Endodermal cell (in vitro differentiated cells): Measurements from ENCODE around the gene IGIP. TPM values are rescaled to one million over a fixed set of nuclear protein-coding genes. Genes with fewer than 3 reads are reported as not detected.

ENCODE experiments used
- DNase-seq: peaks from one replicate; pipeline ENCODE4 v3.0.0-alpha.2; 2017
- H3K27ac ChIP-seq: 2 replicates; pipeline ENCODE4 v1.5.1; 2013; ENCODE audit warnings: mild to moderate bottlenecking, low read depth, low read length, moderate library complexity
- H3K27me3 ChIP-seq: 2 replicates; pipeline ENCODE4 v1.6.1; 2013; ENCODE audit warnings: mild to moderate bottlenecking, low read length, moderate library complexity; ENCODE audit not compliant: insufficient read depth, control insufficient read depth, poor library complexity, severe bottlenecking
- H3K36me3 ChIP-seq: 2 replicates; pipeline ENCODE4 v1.7.0; 2013; ENCODE audit warnings: mild to moderate bottlenecking, low read length, moderate library complexity; ENCODE audit not compliant: control insufficient read depth, insufficient read depth
- H3K4me1 ChIP-seq: one replicate; pipeline ENCODE4 v1.7.0; 2013; ENCODE audit warnings: low read length; ENCODE audit not compliant: control insufficient read depth, insufficient read depth
- H3K4me3 ChIP-seq: 2 replicates; pipeline ENCODE4 v1.5.1; 2013; ENCODE audit warnings: mild to moderate bottlenecking, low read length, moderate library complexity
- H3K9ac ChIP-seq: 2 replicates; pipeline ENCODE4 v1.6.1; 2013; ENCODE audit warnings: mild to moderate bottlenecking, low read length, moderate library complexity; ENCODE audit not compliant: poor library complexity, severe bottlenecking; ENCODE audit errors: extremely low read depth
- H3K9me3 ChIP-seq: 2 replicates; pipeline ENCODE4 v1.6.1; 2013; ENCODE audit warnings: mild to moderate bottlenecking, low read length, moderate library complexity; ENCODE audit not compliant: control insufficient read depth
- H3K27ac Mint-ChIP-seq: 2 replicates; pipeline ENCODE4 v1.8.0; 2020; ENCODE audit warnings: mixed read lengths
- H3K27me3 Mint-ChIP-seq: 2 replicates; pipeline ENCODE4 v1.8.0; 2021; ENCODE audit warnings: mild to moderate bottlenecking, mixed read lengths; ENCODE audit not compliant: insufficient read depth
- H3K36me3 Mint-ChIP-seq: 2 replicates; pipeline ENCODE4 v1.8.0; 2020; ENCODE audit warnings: low read depth, mixed read lengths
- H3K4me1 Mint-ChIP-seq: 2 replicates; pipeline ENCODE4 v1.8.0; 2020; ENCODE audit warnings: mixed read lengths
- H3K4me3 Mint-ChIP-seq: 2 replicates; pipeline ENCODE4 v1.8.0; 2020; ENCODE audit warnings: mild to moderate bottlenecking, moderate library complexity, mixed read lengths
- H3K9me3 Mint-ChIP-seq: 2 replicates; pipeline ENCODE4 v1.8.0; 2020; ENCODE audit warnings: mild to moderate bottlenecking, mixed read lengths
- WGBS, 2 experiments: methylation state at CpG; one replicate each; pipeline versions ENCODE4 v1.1.5 to v1.1.7; 2013; ENCODE audit warnings: missing lambda C conversion rate in 2 of 2, mixed read lengths in 1 of 2; ENCODE audit not compliant: insufficient coverage in 1 of 2, insufficient read length in 1 of 2; 5-methylcytosine and 5-hydroxymethylcytosine counted together
- total RNA-seq, 2 donors: library from RNA; stranded (reverse); fragmentation: NEBNext Ultra II Directional in 1 of 2; extraction: Animal tissue kit (Norgen Biotek cat#: 25700) in 1 of 2; gene quantifications; 2 replicates in 1 of 2; 3 replicates in 1 of 2; pipeline ENCODE4 v1.2.1, GENCODE V29; 2021
- TF ChIP-seq, protein P1 (sequence below): fragments of 200-600 bp; sonication (generic); conservative IDR thresholded peaks from 2 replicates; pipeline ENCODE4 v1.5.0; 2021; ENCODE audit warnings: antibody characterized with exemption, mild to moderate bottlenecking

Gene IGIP
- total RNA-seq, 2 donors from 2014 or later = 2.0 to 2.5 TPM

DNA sequence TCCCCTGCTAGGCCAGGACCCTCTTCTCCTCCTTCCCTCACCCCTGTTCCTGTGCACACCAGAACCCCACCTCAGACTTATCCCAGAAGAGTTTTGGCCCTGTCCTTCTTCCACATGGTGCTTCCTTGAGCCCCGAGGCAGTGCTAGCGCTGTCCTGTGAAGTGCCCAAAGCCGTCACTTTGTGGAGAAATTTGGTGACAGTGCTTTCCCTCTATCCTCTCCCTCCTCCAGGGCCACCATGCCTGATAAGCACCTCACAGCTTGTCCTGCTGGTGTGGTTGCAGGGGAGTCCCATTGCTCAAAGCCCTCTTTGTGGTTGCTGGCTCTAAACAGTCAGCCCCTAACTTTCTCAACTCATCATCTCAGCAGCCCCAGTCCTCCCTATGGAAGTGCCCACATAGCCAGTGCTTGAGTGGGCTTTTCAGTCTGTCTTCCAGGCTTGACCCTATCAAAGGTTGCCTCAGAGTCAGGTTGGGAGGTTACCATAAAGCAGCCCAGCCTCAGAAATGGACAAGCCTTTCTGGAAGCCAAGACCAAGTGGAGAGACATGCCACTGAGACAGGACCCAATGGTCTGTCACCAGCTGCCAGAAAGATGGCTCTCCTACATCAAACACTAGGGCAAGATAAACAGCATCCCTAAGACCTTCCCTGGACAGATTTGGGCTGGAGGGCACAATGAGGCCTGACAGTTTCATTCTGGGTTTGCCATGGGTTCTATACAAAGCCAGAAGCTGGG lies 18.0 kb downstream of the IGIP start:
- Histone ChIP-seq H3K27me3 (peaks cover 60% of the 10 kb centered on the region), H3K4me3 (no peak overlapping the region), H3K4me1 (peaks cover 9% of the 10 kb centered on the region), H3K36me3 (no peaks in the 10 kb centered on the region), H3K9me3 (no peaks in the 10 kb centered on the region), H3K9ac (no peak overlapping the region), H3K27ac (no peak overlapping the region)
- H3K36me3 Mint-ChIP-seq = no peaks in the 10 kb centered on the region
- H3K27ac Mint-ChIP-seq = no peak overlapping the region
- TF ChIP-seq, protein P1, sequence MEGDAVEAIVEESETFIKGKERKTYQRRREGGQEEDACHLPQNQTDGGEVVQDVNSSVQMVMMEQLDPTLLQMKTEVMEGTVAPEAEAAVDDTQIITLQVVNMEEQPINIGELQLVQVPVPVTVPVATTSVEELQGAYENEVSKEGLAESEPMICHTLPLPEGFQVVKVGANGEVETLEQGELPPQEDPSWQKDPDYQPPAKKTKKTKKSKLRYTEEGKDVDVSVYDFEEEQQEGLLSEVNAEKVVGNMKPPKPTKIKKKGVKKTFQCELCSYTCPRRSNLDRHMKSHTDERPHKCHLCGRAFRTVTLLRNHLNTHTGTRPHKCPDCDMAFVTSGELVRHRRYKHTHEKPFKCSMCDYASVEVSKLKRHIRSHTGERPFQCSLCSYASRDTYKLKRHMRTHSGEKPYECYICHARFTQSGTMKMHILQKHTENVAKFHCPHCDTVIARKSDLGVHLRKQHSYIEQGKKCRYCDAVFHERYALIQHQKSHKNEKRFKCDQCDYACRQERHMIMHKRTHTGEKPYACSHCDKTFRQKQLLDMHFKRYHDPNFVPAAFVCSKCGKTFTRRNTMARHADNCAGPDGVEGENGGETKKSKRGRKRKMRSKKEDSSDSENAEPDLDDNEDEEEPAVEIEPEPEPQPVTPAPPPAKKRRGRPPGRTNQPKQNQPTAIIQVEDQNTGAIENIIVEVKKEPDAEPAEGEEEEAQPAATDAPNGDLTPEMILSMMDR = no peak
- H3K4me1 Mint-ChIP-seq = peaks cover 15% of the 10 kb centered on the region
- WGBS, 2 experiments = 92 to 93% methylated on average over 2 to 3 of the region's 3 CpGs
- H3K27me3 Mint-ChIP-seq = peaks cover 67% of the 10 kb centered on the region
- H3K4me3 Mint-ChIP-seq = no peak overlapping the region
- H3K9me3 Mint-ChIP-seq = no peaks in the 10 kb centered on the region
- DNase-seq = no peak

DNA sequence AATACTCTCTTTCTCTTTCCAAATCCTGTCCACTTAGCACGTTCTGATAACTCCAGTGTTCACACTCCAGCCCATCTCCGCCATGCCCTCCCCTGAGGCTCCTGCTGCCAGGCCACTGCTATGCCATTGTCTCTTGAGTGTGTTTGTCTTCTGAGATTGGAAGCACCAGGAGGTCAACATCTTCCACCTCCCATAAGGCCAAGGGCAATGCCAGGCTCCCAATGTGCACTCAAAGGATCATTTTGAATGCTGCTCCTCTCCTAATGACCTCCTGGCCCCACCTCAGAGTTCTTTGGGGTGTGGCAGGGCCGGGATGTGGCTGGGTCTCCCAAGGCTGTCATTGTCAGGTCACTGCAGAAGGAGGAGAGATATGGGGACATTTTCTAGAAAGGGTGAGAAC lies 19.5 kb downstream of the IGIP start:
- H3K4me3 Mint-ChIP-seq = peak overlapping the region; percentile 51
- Histone ChIP-seq H3K27me3 (peaks cover 60% of the 10 kb centered on the region), H3K4me3 (no peak overlapping the region), H3K4me1 (peaks cover 9% of the 10 kb centered on the region), H3K27ac (no peak overlapping the region), H3K9ac (no peak overlapping the region), H3K9me3 (no peaks in the 10 kb centered on the region), H3K36me3 (no peaks in the 10 kb centered on the region)
- 76 to 82% methylated on average over 2 to 3 of the region's 3 CpGs for WGBS, 2 experiments
- H3K9me3 Mint-ChIP-seq = no peaks in the 10 kb centered on the region
- peaks cover 10% of the 10 kb centered on the region for H3K4me1 Mint-ChIP-seq
- TF ChIP-seq, protein P1 = no peak
- no peak for DNase-seq
- H3K27me3 Mint-ChIP-seq = peaks cover 65% of the 10 kb centered on the region
- H3K36me3 Mint-ChIP-seq = no peaks in the 10 kb centered on the region
- H3K27ac Mint-ChIP-seq = no peak overlapping the region

DNA sequence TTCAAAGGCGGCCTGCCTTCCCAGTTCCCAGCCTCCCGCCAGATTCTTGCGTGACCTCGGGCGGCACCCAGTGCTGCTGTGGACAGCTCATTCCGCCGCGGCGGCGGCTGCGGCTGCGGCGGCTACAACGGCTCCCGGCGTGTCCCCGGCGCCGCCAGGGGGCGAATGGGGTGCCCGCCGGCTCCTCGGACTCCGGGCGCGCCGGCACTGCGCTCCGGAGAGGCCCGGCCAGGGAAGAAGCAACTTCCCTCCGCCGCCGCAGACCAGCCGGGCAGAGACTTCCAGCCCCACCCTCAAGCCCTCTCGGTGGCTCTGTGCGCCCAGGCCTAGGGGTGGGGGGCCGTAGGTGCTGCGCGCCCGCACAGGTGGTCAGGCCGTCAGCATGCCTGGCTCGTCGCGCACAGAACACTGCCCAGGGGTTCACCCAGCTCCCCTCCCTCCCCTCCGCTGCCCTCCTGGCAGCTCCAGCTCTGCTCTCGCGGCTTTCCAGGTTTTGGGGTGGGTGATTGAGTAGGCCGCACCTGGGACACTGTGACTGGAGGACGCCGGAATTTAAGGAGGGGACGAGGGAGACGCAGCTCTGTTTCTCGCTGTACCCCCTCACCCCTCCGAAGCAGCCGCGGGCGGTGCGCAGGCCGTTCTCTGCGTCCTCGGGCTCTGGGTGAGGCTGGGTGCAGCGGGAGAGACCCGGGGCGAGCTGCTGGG lies 20.2 kb downstream of the IGIP start:
- Histone ChIP-seq H3K27ac (no peak overlapping the region), H3K9ac (no peak overlapping the region), H3K27me3 (peaks cover 53% of the 10 kb centered on the region), H3K4me3 (peak overlapping the region; percentile 74), H3K36me3 (no peaks in the 10 kb centered on the region), H3K9me3 (no peaks in the 10 kb centered on the region), H3K4me1 (peaks cover 9% of the 10 kb centered on the region)
- TF ChIP-seq, protein P1 = peak; percentile 89
- Mint-ChIP-seq H3K27me3 (peaks cover 59% of the 10 kb centered on the region), H3K36me3 (no peaks in the 10 kb centered on the region), H3K4me1 (peaks cover 10% of the 10 kb centered on the region), H3K9me3 (no peaks in the 10 kb centered on the region), H3K27ac (no peak overlapping the region), H3K4me3 (peak overlapping the region; percentile 51)
- peak; percentile 88 for DNase-seq
- WGBS, 2 experiments = 0 to 4% methylated on average over 5 to 64 of the region's 64 CpGs
